PC-9 (cell line): ENCODE results near the gene TBCD.

Experiments used
- CTCF ChIP-seq: fragments of 200-600 bp; sonication (generic); conservative IDR thresholded peaks from 2 replicates; pipeline ENCODE4 v1.6.1; 2017; ENCODE audit warnings: mixed run types, antibody characterized with exemption, mild to moderate bottlenecking, moderate library complexity
- EZH2 ChIP-seq: fragments of 200-600 bp; sonication (generic); IDR thresholded peaks from 2 replicates; pipeline ENCODE4 v1.8.0; 2017; ENCODE audit warnings: antibody characterized with exemption, low read depth

DNA sequence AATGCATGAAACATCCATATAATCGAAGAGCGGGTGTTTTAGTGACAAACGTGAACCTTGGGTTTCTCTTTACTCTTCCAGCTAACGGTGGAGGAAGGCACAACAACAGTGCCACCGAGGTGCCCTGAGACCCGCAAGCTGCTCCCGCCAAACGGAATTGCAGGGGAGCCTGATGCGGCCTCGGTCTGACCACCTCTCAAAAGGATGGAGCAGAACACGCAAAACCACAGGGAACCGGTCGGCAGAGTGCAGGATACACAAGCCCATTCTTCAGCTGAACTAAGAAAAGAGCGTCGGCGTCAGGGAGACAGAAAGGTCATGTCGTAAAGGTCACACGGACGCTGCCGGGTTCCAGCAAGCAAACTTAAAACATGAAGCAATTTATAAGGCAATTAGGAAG, 197.5 kb downstream of the TBCD start:
- no peak for TF ChIP-seq CTCF
- no peak for TF ChIP-seq EZH2
